ENCODE data around the gene HPGDS. TPM values are rescaled to one million over a fixed set of nuclear protein-coding genes. Genes with fewer than 3 reads are reported as not detected.

The HPGDS gene
- total and polyA plus RNA-seq, 10 of the 15 experiments (the other 5 are each of a cell fraction or from before 2014, with no cell fraction given): not detected

GRCh38 chr4:94350095-94350494 lies 7.5 kb upstream of the HPGDS start (continued):
- TF ChIP-seq, protein P1, sequence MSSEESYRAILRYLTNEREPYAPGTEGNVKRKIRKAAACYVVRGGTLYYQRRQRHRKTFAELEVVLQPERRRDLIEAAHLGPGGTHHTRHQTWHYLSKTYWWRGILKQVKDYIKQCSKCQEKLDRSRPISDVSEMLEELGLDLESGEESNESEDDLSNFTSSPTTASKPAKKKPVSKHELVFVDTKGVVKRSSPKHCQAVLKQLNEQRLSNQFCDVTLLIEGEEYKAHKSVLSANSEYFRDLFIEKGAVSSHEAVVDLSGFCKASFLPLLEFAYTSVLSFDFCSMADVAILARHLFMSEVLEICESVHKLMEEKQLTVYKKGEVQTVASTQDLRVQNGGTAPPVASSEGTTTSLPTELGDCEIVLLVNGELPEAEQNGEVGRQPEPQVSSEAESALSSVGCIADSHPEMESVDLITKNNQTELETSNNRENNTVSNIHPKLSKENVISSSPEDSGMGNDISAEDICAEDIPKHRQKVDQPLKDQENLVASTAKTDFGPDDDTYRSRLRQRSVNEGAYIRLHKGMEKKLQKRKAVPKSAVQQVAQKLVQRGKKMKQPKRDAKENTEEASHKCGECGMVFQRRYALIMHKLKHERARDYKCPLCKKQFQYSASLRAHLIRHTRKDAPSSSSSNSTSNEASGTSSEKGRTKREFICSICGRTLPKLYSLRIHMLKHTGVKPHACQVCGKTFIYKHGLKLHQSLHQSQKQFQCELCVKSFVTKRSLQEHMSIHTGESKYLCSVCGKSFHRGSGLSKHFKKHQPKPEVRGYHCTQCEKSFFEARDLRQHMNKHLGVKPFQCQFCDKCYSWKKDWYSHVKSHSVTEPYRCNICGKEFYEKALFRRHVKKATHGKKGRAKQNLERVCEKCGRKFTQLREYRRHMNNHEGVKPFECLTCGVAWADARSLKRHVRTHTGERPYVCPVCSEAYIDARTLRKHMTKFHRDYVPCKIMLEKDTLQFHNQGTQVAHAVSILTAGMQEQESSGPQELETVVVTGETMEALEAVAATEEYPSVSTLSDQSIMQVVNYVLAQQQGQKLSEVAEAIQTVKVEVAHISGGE (CRISPR knock-in tag; IDR thresholded peaks at IDR 0.05): no peak

GRCh38 chr4:94349193-94349592 lies 6.6 kb upstream of the HPGDS start:
- H3K9me3 ChIP-seq (replicated peaks; ENCODE audit: control insufficient read depth, insufficient read depth, low read length): no peaks in the 10 kb centered on the region
- H2AFZ ChIP-seq (ENCODE audit: control insufficient read depth, low read depth, low read length): no peak overlapping the region
- H3K4me1 ChIP-seq (ENCODE audit: control insufficient read depth, insufficient read depth, low read length): no peaks in the 10 kb centered on the region
- FAIRE-seq (no peak), DNase-seq (ENCODE audit: low read depth, low spot score) (no peak), ATAC-seq (no peak)
- no peaks in the 10 kb centered on the region for H3K36me3 ChIP-seq (ENCODE audit: control insufficient read depth in 2 of 2, insufficient read depth in 2 of 2, low read length in 1 of 2)
- peaks cover 2 to 5% of the 10 kb centered on the region in 2 experiments; a peak in 2 of 4 replicates for H3K27me3 ChIP-seq (replicated peaks in 1 of 2; ENCODE audit: control insufficient read depth in 2 of 2, insufficient read depth in 2 of 2, low read length in 1 of 2)
- no peak overlapping the region for H3K27ac ChIP-seq (ENCODE audit: control insufficient read depth, insufficient read depth)
- intact Hi-C loops (cut with micrococcal nuclease; ENCODE audit: unreplicated experiment) (no loop called here), in situ Hi-C loops (cut with MboI) (no loop called here)
- ChIA-PET CTCF (interaction anchor here (0.7 kb wide), 1 partner anchor 40 kb away, joined by 4 read pairs; no protein-coding TSS in a partner anchor), SMC1A (ENCODE audit: uncharacterized antibody, unreplicated experiment) (interaction anchor here (0.7 kb wide), 1 partner anchor 13 kb away, joined by 3 read pairs; no protein-coding TSS in a partner anchor), POLR2A (no interaction called here), RAD21 (ENCODE audit: unreplicated experiment) (no interaction called here)
- no TSS peak for BruUV-seq (replicated peaks)
- no peaks in the 10 kb centered on the region for H3K79me2 ChIP-seq (ENCODE audit: control insufficient read depth, insufficient read depth, low read length)
- H3K9ac ChIP-seq (ENCODE audit: control insufficient read depth, insufficient read depth, low read length): no peak overlapping the region
- H4K20me1 ChIP-seq (ENCODE audit: control insufficient read depth, insufficient read depth): no peaks in the 10 kb centered on the region
- no peak for TF ChIP-seq SKIL (IDR thresholded peaks at IDR 0.05; ENCODE audit: low read depth, poor library complexity, severe bottlenecking)
- no peak for TF ChIP-seq MXI1 (IDR thresholded peaks at IDR 0.05; ENCODE audit: low read depth, low read length)
- TF ChIP-seq HSF1 (IDR thresholded peaks at IDR 0.05; ENCODE audit: low read depth, low read length): no peak
- TF ChIP-seq EZH2 (IDR thresholded peaks at IDR 0.05; ENCODE audit: borderline replicate concordance, control insufficient read depth, low read depth, low read length): no peak
- no peak for TF ChIP-seq CHD2 (IDR thresholded peaks at IDR 0.05; ENCODE audit: borderline replicate concordance, low read depth, low read length)
- no peak for TF ChIP-seq RFX5 (IDR thresholded peaks at IDR 0.05; ENCODE audit: low read depth, low read length)
- no peak for TF ChIP-seq NR2F1 (conservative IDR thresholded peaks at IDR 0.05)
- no peak for TF ChIP-seq MYC (IDR thresholded peaks at IDR 0.05; ENCODE audit: insufficient read depth, insufficient read length, insufficient replicate concordance, low read length, severe bottlenecking)
- TF ChIP-seq RAD51 (IDR thresholded peaks at IDR 0.05): no peak
- no peak for TF ChIP-seq BHLHE40 (IDR thresholded peaks at IDR 0.05; ENCODE audit: borderline replicate concordance in 1 of 2, low read depth in 2 of 2, low read length in 1 of 2)
- no peak for TF ChIP-seq NKRF (conservative IDR thresholded peaks at IDR 0.05)
- no peak for TF ChIP-seq SRF (IDR thresholded peaks at IDR 0.05; ENCODE audit: low read depth in 2 of 2, low read length in 2 of 2)
- no peak overlapping the region for H3K4me3 ChIP-seq
- H3K4me2 ChIP-seq (ENCODE audit: control insufficient read depth, insufficient read depth): no peak overlapping the region
- WGBS (ENCODE audit: insufficient coverage, insufficient replicate concordance, low lambda C conversion rate, missing lambda C conversion rate): 83% methylated on average over 1 of the region's 1 CpG
